GM03348 (cell line): Measurements from ENCODE around the gene TNIK.

Experiments used
- DNase-seq: peaks from one replicate; pipeline ENCODE4 v3.0.0; 2012; ENCODE audit warnings: low spot score

The TNIK gene

GRCh38 chr3:171340434-171340833 is 119.8 kb downstream of the TNIK start:
- no peak for DNase-seq

DNA sequence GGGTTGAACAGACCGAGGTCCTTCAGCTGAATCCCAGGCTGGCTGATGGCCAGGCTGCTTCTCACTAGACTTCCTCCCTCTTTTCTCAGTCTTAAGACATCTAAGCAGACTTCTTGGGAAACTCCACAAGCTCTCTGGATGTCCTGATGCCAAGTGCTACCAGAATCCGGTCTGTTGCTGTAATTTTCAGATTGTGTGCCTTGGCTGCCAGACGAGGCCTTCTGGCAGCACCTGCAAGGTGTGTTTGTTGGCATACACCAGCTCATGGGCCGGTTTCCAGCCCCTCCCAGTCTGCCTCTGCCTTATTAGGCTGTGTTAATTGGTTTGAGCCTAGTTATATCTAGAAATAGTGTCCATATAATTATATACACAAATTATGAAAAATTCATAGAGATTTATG is 120.6 kb downstream of the TNIK start:
- DNase-seq, result no peak

DNA sequence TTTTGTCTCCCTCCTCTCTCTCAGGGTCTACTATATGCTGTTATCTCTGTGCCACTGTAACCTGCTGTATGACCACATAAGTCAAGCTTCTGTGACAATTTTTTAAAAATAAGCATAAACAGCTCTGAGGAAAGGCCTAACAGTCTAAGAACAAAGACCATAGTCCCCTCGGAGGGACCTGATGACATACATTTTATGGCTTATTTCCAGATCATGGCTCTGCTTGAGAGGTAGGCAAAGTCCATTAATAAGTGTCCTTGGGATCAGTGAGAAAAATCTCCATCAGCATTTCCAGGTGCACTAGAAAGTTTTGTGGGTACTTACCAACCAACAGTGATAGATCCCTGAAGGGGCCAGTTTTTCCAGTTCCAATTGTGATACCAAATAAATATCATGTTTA is 123.8 kb downstream of the TNIK start:
- no peak for DNase-seq

- DNase-seq, result no peak
These were observed 124.6 kb downstream of the TNIK start for GRCh38 chr3:171335559-171335958.

GRCh38 chr3:171334465-171334811 is 125.8 kb downstream of the TNIK start:
- no peak for DNase-seq

- no peak for DNase-seq
These were observed 126.3 kb downstream of the TNIK start for GRCh38 chr3:171333784-171334464.

- DNase-seq, result no peak
These were observed 129.3 kb downstream of the TNIK start for GRCh38 chr3:171330938-171331337.

DNA sequence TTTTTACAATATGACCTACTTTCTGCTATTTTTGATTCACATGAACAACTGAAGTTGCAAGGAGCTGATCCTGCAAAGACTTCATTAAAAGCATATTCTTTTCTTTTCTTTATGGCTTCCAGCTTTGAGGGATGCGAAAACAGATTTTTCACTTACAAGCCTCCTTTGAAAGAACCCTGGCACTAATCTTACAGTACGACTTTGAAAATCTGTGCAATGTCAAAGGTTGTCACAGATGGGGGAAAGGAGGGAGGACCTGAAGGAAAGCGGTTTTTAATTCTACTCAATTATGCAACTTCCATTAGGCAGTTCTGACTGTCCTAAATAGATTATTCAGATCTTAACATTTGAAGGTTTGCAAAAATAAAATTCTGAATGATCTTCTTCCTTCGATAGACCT is 130.5 kb downstream of the TNIK start:
- DNase-seq, result no peak

DNA sequence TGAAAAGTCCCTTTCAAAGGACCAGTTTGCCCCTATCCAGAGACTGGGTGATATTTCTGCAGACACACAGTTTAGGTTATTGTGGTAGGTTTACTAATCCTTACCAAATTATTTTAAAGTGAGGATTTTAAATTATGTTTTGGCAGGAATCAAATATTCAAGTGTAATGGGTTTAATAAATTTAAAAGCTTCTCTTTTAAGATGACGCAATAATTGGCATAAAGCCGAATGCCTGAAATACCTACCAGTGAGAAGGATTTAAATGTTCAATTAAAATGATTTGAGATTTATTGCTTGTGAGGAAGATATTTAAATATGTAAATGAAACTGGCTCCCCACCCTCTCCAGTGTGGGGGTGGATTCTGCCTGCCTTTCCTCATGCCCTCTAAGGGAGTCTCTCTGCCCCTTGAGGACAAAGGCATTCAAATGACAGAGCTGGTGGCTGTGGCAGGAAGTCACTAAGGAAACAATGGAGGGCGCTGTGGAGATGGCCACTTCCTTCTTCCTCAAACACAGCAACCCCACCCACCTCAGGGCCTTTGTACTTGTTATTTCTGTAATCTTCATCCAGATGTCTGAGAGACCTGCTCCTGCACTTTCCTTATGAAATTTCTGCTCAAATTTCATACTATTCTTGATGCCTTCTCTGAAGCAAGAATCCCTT is 131.7 kb downstream of the TNIK start:
- DNase-seq, result no peak

DNA sequence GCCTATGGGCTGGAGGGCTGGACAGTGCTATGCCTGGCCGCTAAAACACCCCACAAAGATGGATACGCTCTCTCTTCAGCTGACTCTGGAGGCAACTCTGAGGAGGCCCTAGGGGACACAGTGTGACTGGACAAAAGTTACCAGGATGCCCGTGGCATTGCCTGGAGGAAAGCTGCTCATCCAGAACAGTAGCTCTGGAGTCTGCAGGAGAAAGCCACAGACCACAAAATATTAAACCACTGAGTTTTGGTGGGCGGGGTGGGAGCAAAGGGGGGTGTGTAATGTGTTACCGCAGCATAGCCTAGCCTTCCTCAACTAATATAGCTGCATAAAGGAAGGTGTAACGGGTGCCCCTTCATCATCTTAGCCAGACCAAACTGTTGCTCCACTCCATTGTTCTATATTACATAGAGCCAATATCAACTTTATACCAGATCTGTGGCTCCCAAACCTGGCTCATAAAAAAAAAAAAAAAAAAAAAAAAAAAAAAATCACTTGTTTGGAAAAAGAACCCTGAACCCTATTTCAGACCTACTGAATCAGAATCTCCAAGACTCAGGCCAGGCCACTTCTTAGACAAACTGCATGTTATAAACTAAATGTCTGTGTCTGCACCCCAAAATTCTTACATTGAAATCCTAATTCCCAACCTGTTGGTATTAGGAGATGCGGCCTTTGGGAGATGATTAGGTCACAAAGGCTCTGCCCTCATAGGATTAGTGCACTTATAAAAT is 132.6 kb downstream of the TNIK start:
- DNase-seq, result no peak

GRCh38 chr3:171326717-171327440 is 133.3 kb downstream of the TNIK start:
- no peak for DNase-seq

DNA sequence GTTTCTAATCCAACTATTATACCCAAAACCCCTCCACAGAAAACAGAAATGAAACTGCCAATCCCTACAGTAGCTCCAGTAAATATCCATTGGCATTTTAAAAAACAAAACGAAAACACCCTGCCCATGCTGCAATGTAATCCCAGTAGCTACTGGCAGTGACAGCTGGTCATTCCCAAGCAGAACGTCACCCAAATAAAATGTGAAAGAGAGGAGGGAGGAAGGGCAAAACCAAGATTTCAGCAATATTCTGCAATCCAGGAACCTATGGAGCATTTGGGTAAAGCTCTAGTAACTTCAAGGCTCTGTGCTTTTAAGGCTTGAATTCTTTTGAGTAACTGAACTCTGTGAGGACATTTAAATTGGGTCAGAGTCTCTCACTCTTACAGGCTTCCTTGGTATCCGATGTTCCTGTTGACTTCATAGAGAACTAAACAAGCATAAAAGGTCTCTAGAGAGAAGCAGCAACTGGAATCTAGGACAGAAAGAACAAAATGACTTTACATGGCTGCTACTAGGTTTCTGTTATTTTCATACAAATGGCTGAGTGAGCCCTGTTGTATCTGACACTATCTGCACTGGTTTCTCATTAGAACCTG is 136.2 kb downstream of the TNIK start:
- peak; percentile 41 for DNase-seq

- DNase-seq, result no peak
These were observed 138.4 kb downstream of the TNIK start for GRCh38 chr3:171321559-171322360.

DNA sequence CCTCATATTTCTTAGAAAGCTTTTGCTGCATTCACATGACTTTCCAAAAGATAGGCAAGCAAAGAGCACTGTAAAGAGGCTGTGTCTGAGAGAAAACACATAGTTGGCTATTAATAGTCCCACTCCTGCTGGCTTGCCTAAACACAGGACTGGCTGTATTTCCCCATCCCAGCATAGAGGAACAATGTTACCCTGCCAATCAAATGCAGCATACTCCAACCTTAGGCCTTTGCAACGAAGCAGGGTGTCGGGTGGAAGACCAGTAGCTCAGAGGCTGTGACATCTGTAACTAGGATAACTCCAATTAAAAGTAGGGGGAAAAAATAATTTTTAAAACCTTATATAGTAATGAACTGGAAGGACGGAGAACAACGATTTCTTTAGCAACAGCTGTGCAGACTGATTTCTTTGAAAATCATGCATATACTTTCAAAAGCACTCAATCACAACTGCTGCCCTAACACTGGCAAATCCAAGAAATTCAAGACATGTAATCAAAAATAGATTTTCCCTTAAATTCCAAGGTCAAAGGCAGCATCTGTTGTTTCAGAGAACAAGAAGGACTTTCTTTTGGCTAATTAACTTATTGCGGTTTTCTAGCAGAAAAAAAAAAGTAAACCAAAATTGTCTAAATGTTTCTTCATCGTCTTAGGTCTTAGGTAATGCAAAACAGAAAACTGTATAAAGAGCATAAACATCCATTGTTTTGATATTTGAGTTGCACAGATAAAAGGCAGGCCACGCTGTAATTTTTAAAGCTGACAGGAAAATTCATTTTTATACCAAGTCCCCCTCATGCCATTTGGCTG is 139.3 kb downstream of the TNIK start:
- no peak for DNase-seq

DNA sequence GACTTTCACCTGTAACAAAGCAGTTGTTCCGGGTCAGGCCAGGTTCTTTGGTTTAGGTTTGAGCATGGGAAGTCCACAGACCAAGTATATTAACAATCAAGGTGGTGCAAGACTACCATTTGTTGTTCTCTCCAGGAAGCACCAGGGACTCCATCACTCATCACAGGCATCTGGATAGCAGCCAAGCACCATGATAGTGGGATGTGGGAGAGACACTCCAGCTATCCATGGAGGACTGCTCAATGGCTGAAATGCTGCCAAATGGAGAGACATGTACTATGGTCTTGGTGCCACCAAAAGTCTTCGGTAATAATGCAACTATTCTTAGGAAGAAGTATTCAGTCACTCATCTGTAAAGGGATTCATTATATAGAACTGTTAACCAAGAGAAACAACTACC is 143.0 kb downstream of the TNIK start:
- no peak for DNase-seq

DNA sequence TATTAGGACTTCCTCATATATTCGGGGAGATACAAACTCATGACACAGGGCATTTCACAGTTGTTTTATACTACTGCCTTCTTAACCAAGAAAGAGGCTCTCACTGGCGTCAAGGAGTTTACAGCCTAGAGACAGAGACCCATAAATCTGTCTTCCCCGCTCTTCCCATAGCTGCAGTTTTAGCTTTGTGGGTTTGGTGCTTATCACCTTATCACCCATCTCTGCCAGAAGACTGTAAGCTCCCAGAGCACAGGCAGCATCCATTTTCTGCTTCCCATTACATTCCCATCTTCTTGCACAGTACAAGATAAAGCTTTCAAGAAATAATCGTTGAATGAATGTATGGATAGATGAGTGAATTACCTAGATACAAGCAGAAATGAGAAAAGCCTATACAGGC is 144.3 kb downstream of the TNIK start:
- no peak for DNase-seq

- DNase-seq, result no peak
These were observed 145.1 kb downstream of the TNIK start for GRCh38 chr3:171315101-171315500.

DNA sequence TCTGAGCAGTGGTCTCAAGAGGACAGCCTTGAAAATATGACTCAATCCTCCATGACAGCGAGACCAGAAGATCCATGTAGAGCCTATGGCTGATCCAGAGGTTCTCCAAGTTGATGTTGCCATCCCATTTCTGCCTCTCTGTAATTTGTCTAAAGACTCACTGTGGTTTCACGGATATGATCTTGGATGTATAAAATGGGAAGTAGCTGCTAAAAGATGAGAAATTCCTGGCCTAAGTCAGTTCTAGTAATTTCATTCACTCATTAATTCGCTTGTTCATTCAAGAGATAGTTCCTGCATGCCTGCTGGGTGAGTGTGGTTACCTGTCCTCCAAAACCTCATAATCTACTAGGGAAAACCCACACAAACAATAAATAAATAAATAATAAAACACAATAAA is 145.9 kb downstream of the TNIK start:
- DNase-seq, result no peak

DNA sequence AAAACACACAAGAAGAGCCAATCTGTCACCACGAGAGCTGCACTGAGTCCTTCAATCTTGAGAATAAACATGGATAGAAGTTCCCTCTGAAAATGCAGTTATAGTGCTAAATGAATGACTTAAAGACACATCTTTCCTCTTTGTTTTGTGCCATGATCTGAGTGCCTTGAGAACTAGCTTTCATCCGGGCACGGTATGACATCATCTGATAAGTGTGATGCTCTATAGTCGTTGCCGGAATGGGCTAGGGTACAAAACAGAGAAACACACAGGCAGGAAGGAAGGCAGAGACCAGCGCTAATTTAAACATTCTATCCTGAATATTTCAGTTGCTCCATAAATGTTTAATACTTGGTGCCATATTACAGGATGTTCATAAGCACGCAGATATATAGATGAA is 146.5 kb downstream of the TNIK start:
- DNase-seq, result no peak

GRCh38 chr3:171312741-171313140 is 147.5 kb downstream of the TNIK start:
- DNase-seq, result no peak

DNA sequence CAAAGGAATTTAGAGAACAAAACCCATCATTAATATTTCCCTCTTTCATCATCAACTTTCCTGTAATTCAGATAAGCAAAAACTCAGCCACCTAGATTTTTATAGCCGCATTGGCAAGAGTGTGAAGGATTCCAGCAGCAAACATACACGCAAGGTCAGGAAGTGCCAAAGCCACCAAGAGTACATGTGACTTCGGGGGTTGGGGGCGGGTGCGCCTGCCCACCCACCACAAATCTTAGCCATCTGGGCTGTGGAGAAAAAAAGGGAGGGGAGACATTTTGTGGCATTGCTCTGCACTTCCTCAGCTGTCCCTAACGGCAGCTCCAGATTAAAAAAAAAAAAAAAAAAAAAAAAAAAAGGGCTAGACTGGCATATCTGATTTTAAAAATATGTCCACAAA is 148.4 kb downstream of the TNIK start:
- DNase-seq, result no peak
